ENCODE measurements around the gene SLC35F4. TPM values are rescaled to one million over a fixed set of nuclear protein-coding genes. Genes with fewer than 3 reads are reported as not detected.

SLC35F4 gene
- total and polyA plus RNA-seq, 12 donors = not detected

DNA sequence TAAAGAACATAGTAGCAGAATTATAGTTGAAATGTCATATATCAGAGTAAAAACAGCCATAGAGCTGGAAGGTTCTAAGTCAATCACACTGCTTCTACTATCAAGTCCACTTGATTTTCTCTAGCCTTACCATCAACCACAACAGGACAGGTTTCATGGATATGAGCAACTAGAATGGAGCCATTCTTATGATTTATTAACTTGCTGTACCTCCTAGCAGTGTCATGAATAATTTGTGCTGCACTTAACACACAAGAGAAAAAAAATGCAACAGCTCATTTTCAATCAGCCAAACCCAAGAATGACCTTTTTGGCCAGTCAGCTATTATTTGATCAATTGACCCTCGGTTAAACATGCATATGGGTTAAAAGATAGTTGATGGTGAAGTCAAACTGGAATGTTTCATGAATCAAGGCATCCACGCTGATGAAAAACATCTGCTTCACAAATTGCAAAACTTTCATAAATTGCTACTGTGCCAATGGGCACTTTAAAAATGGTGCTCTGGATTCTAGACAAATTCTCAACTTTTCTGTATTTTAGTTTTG is 316.8 kb downstream of the SLC35F4 start:
- intact Hi-C loops (cut with DNase I) = no loop called here
- DNase-seq = no peak
- WGBS, 2 donors = 64 to 67% methylated on average over 2 of the region's 2 CpGs
- H3K27me3 ChIP-seq = no peaks in the 10 kb centered on the region
- no peak overlapping the region for H3K27ac ChIP-seq
- ATAC-seq = no peak
- H3K36me3 ChIP-seq = no peaks in the 10 kb centered on the region
- no peaks in the 10 kb centered on the region for H3K4me1 ChIP-seq
- H3K9me3 ChIP-seq = peaks cover 0 to 22% (median 6%) of the 10 kb centered on the region in 11 donors
- TF ChIP-seq, protein P1, sequence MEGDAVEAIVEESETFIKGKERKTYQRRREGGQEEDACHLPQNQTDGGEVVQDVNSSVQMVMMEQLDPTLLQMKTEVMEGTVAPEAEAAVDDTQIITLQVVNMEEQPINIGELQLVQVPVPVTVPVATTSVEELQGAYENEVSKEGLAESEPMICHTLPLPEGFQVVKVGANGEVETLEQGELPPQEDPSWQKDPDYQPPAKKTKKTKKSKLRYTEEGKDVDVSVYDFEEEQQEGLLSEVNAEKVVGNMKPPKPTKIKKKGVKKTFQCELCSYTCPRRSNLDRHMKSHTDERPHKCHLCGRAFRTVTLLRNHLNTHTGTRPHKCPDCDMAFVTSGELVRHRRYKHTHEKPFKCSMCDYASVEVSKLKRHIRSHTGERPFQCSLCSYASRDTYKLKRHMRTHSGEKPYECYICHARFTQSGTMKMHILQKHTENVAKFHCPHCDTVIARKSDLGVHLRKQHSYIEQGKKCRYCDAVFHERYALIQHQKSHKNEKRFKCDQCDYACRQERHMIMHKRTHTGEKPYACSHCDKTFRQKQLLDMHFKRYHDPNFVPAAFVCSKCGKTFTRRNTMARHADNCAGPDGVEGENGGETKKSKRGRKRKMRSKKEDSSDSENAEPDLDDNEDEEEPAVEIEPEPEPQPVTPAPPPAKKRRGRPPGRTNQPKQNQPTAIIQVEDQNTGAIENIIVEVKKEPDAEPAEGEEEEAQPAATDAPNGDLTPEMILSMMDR (IDR thresholded peaks at IDR 0.05) = no peak
- no peak overlapping the region for H3K4me3 ChIP-seq

- Histone ChIP-seq H3K4me1 (no peaks in the 10 kb centered on the region), H3K9me3 (peaks cover 0 to 26% (median 0%) of the 10 kb centered on the region in 11 donors), H3K36me3 (no peaks in the 10 kb centered on the region), H3K27me3 (no peaks in the 10 kb centered on the region), H3K27ac (no peak overlapping the region), H3K4me3 (no peak overlapping the region)
- ATAC-seq (no peak), DNase-seq (no peak)
- TF ChIP-seq, protein P1 (IDR thresholded peaks at IDR 0.05) = no peak
- intact Hi-C loops (cut with DNase I) = no loop called here
- 72 to 79% methylated on average over 2 of the region's 2 CpGs for WGBS, 2 donors
Measured at GRCh38 chr14:57547131-57547530, 318.8 kb downstream of the SLC35F4 start.

- TF ChIP-seq, protein P1 (IDR thresholded peaks at IDR 0.05) = peak in 7 of 9 donors; percentile 20 to 37 (median 28)
- no peak overlapping the region for H3K27ac ChIP-seq
- no peak overlapping the region for H3K4me3 ChIP-seq
- 63 to 78% methylated on average over 1 of the region's 1 CpG for WGBS, 2 donors
- peaks cover 0 to 5% (median 0%) of the 10 kb centered on the region in 7 donors for H3K27me3 ChIP-seq
- intact Hi-C loops (cut with DNase I) = no loop called here
- ATAC-seq (no peak), DNase-seq (no peak)
- no peaks in the 10 kb centered on the region for H3K4me1 ChIP-seq
- peaks cover 0 to 9% (median 0%) of the 10 kb centered on the region in 11 donors for H3K9me3 ChIP-seq
- H3K36me3 ChIP-seq = no peaks in the 10 kb centered on the region
Measured at GRCh38 chr14:57533214-57533613, 332.7 kb downstream of the SLC35F4 start.

GRCh38 chr14:57530571-57530970 is 335.3 kb downstream of the SLC35F4 start:
- DNase-seq (no peak), ATAC-seq (no peak)
- Histone ChIP-seq H3K4me3 (no peak overlapping the region), H3K4me1 (no peaks in the 10 kb centered on the region), H3K27me3 (peaks cover 0 to 5% (median 0%) of the 10 kb centered on the region in 7 donors), H3K9me3 (peaks cover 0 to 24% (median 9%) of the 10 kb centered on the region in 11 donors), H3K36me3 (no peaks in the 10 kb centered on the region), H3K27ac (no peak overlapping the region)
- intact Hi-C loops (cut with DNase I) = no loop called here
- TF ChIP-seq, protein P1 (IDR thresholded peaks at IDR 0.05) = no peak

All from heart right ventricle (tissue), 16 donors.